CD4-positive, alpha-beta T cell (primary cell): ENCODE measurements around the gene ALKBH5. TPM values are rescaled to one million over a fixed set of nuclear protein-coding genes. Genes with fewer than 3 reads are reported as not detected.

Source experiments
- ATAC-seq: fragments of 200-7000 bp; cut with Tn5 transposase; one replicate; pipeline ENCODE4 v1.10.0; 2022; ENCODE audit warnings: mild to moderate bottlenecking; ENCODE audit not compliant: poor library complexity
- CTCF ChIA-PET: fragments of 350-600 bp; sonication (Branson Sonifier 250); formaldehyde crosslinking; loops from one replicate; lab custom pipeline; 2021; ENCODE audit warnings: antibody characterized with exemption, inconsistent platforms; lab: Charles Lee
- POLR2A ChIA-PET: fragments of 350-600 bp; sonication (Branson Sonifier 250); formaldehyde crosslinking; loops from one replicate; lab custom pipeline; 2021; ENCODE audit warnings: antibody characterized with exemption, inconsistent platforms; lab: Charles Lee
- DNase-seq, 14 experiments: peaks; one replicate each; pipeline ENCODE4 v3.0.0-alpha.2; 2013 to 2020; ENCODE audit warnings: mixed read lengths in 2 of 14
- H3K27ac ChIP-seq, 2 donors: one replicate each; pipeline versions ENCODE4 v1.5.1 to v1.7.0; 2013; ENCODE audit warnings: low read length in 2 of 2, low read depth in 1 of 2, mild to moderate bottlenecking in 1 of 2
- H3K27me3 ChIP-seq, 2 experiments: 1 replicate in 1 of 2; 2 replicates in 1 of 2; pipeline versions ENCODE4 v1.6.1 to v1.7.0; 2013; ENCODE audit warnings: low read length in 2 of 2, control low read depth in 1 of 2, mild to moderate bottlenecking in 1 of 2, moderate library complexity in 1 of 2; ENCODE audit not compliant: insufficient read depth in 2 of 2, control insufficient read depth in 1 of 2
- H3K36me3 ChIP-seq: one replicate; pipeline ENCODE4 v1.6.1; 2013; ENCODE audit warnings: low read length, control low read depth; ENCODE audit not compliant: insufficient read depth
- H3K4me1 ChIP-seq: one replicate; pipeline ENCODE4 v1.6.1; 2013; ENCODE audit warnings: low read length, control low read depth; ENCODE audit not compliant: insufficient read depth
- H3K4me3 ChIP-seq: one replicate; pipeline ENCODE4 v1.5.1; 2013; ENCODE audit warnings: mild to moderate bottlenecking, low read length, moderate library complexity
- H3K9me3 ChIP-seq, 2 experiments: 1 replicate in 1 of 2; 2 replicates in 1 of 2; pipeline versions ENCODE4 v1.6.1 to v1.7.0; 2013; ENCODE audit warnings: low read length in 2 of 2, mild to moderate bottlenecking in 2 of 2, control low read depth in 1 of 2, moderate library complexity in 1 of 2; ENCODE audit not compliant: control insufficient read depth in 1 of 2, insufficient read depth in 1 of 2
- H3K27ac Mint-ChIP-seq: one replicate; pipeline ENCODE4 v1.8.0; 2020; ENCODE audit warnings: mixed read lengths
- H3K27me3 Mint-ChIP-seq: one replicate; pipeline ENCODE4 v1.8.0; 2021; ENCODE audit warnings: mixed read lengths
- H3K36me3 Mint-ChIP-seq: one replicate; pipeline ENCODE4 v1.8.0; 2021; ENCODE audit warnings: low read depth, mixed read lengths
- H3K4me1 Mint-ChIP-seq: one replicate; pipeline ENCODE4 v1.8.0; 2021; ENCODE audit warnings: low read depth, mixed read lengths
- H3K4me3 Mint-ChIP-seq: one replicate; pipeline ENCODE4 v1.8.0; 2020; ENCODE audit warnings: mild to moderate bottlenecking, mixed read lengths
- H3K9me3 Mint-ChIP-seq: one replicate; pipeline ENCODE4 v1.8.0; 2020; ENCODE audit warnings: mixed read lengths
- CTCF ChIP-seq: fragments of 200-600 bp; IDR thresholded peaks from one replicate; pipeline ENCODE4 v1.8.0; 2022; ENCODE audit warnings: antibody characterized with exemption, mild to moderate bottlenecking
- intact Hi-C, 2 experiments: fragments of 100-400 bp; cut with DNase I in 1 of 2; cut with micrococcal nuclease in 1 of 2; formaldehyde crosslinking; loops; one replicate each; pipeline versions ENCODE4 v1.15.1 to v1.9.0; 2023 to 2025; cut with DNase I, micrococcal nuclease
- total RNA-seq, 174 experiments: library from RNA in 2 of 174; stranded (reverse) in 2 of 174; gene quantifications; one replicate each; pipeline ENCODE4 v1.2.3 and lab custom pipeline; 2021 to 2026

Gene ALKBH5
- total RNA-seq, 2 experiments from 2014 or later, result 117 to 119 TPM

GRCh38 chr17:18203308-18203707 is 19.7 kb downstream of the ALKBH5 start:
- CTCF ChIA-PET, result no interaction called here
- Histone ChIP-seq H3K4me1 (peaks cover 30% of the 10 kb centered on the region), H3K36me3 (peaks cover 76% of the 10 kb centered on the region), H3K27ac (no peak overlapping the region), H3K4me3 (no peak overlapping the region), H3K27me3 (no peaks in the 10 kb centered on the region), H3K9me3 (no peaks in the 10 kb centered on the region)
- Mint-ChIP-seq H3K9me3 (no peaks in the 10 kb centered on the region), H3K4me3 (no peak overlapping the region), H3K27ac (no peak overlapping the region), H3K4me1 (peaks cover 28% of the 10 kb centered on the region), H3K36me3 (peaks cover 79% of the 10 kb centered on the region), H3K27me3 (no peaks in the 10 kb centered on the region)
- ATAC-seq, result no peak
- intact Hi-C loops, result no loop called here
- no peak for TF ChIP-seq CTCF
- no peak for DNase-seq
- POLR2A ChIA-PET, result no interaction called here

DNA sequence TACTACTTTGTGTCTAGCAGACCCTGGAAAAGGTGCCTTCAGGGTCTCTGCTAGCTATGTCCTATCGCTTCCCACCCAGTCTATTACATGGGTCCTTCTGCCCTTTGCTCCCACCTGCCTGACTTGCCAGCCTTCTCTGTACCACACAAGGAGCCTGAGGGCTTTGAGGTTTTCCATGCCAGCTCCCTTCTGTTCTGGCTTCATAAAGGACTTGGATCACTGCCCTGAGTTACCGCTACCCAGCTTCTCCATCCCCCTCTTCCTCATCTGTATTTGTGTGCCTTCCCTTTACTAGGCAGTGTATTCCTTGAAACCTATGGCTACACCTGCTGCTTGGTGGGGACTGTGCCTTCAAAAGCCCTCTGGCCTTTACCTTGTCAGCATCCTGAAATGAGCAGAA is 22.2 kb downstream of the ALKBH5 start:
- DNase-seq (no peak), ATAC-seq (no peak)
- H3K9me3 ChIP-seq, result no peaks in the 10 kb centered on the region
- POLR2A ChIA-PET, result no interaction called here
- peaks cover 8% of the 10 kb centered on the region for H3K4me1 ChIP-seq
- H3K27me3 ChIP-seq, result no peaks in the 10 kb centered on the region
- Mint-ChIP-seq H3K36me3 (peaks cover 82% of the 10 kb centered on the region), H3K4me3 (no peak overlapping the region), H3K27ac (no peak overlapping the region), H3K9me3 (no peaks in the 10 kb centered on the region), H3K4me1 (peaks cover 8% of the 10 kb centered on the region), H3K27me3 (no peaks in the 10 kb centered on the region)
- H3K4me3 ChIP-seq, result no peak overlapping the region
- no peak overlapping the region for H3K27ac ChIP-seq
- intact Hi-C loops, result loop anchor here in 1 of 2 experiments (5.0 kb wide), 1 partner anchor 64 kb away; no protein-coding TSS in a partner anchor
- H3K36me3 ChIP-seq, result peaks cover 79% of the 10 kb centered on the region
- TF ChIP-seq CTCF, result no peak
- CTCF ChIA-PET, result no interaction called here

DNA sequence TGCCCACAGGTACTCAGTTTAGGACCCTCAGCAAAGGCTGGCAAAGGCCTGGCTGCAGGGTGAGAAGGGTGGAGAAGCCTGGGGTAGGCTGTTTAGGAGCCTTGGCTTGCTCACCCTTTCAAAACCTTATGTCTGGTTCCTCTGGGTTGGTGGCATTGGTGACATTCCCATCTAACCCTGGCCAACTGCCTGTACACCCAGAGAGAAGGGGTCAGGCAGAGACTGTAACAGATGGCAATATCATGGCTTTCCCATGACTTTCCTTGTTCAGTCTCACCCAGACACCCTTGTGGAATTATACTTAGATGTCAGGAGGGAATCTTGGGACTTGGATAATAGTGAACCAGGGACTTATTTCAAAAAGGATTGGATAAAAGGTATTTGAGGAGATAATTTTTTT is 23.3 kb downstream of the ALKBH5 start:
- no peak for TF ChIP-seq CTCF
- Mint-ChIP-seq H3K4me1 (peaks cover 3% of the 10 kb centered on the region), H3K9me3 (no peaks in the 10 kb centered on the region), H3K36me3 (peaks cover 74% of the 10 kb centered on the region), H3K27me3 (no peaks in the 10 kb centered on the region), H3K27ac (no peak overlapping the region), H3K4me3 (no peak overlapping the region)
- no peak overlapping the region for H3K4me3 ChIP-seq
- POLR2A ChIA-PET, result interaction anchor here (1.0 kb wide), 1 partner anchor 23 kb away, joined by 4 read pairs; the partner anchor contains the start of gene ALKBH5
- ATAC-seq (no peak), DNase-seq (no peak)
- H3K27ac ChIP-seq, result no peak overlapping the region
- H3K27me3 ChIP-seq, result no peaks in the 10 kb centered on the region
- H3K4me1 ChIP-seq, result peaks cover 4% of the 10 kb centered on the region
- intact Hi-C loops, result loop anchor here in 1 of 2 experiments (5.0 kb wide), 1 partner anchor 65 kb away; no protein-coding TSS in a partner anchor
- CTCF ChIA-PET, result no interaction called here
- peaks cover 77% of the 10 kb centered on the region for H3K36me3 ChIP-seq
- H3K9me3 ChIP-seq, result no peaks in the 10 kb centered on the region
